ENCODE measurements around the gene PCDH9.
"Not testable (repeated sequence)": the region's sequence is repeated elsewhere in the genome, so short reads cannot be mapped to it uniquely, and the experiment has no call there.

Gene PCDH9

DNA sequence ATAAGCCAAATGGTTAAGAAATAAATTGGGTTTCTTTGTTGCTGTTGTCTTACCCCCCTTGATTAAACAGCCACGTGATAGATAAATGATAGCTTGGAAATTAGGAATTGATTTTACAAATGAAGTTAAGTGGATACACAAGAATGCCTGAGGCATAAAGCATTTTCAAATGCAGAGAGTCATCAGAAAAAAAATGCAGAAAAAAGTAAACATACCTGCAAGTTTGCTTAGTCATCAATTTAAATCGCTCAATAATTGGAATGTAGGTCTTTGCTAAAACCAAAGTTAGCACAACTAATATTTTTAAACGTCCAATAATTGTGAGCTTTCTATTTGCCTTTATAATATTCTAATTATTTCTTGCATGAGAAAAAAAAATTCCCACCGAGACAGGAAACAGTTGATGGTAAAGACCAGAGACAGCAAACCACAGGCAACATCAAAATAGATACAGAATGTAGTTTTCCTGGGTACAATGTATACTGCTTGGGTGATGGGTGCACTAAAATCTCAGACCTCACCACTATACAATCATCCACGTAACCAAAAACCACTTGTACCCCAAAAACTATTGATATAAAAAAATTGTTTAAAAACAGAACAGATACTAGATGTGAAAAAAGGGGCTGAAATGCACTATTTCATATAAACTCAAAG, 924.0 kb downstream of the PCDH9 start:
- no peak for DNase-seq (ENCODE audit: extremely low read depth, low read depth)
- TF ChIP-seq, protein P1, sequence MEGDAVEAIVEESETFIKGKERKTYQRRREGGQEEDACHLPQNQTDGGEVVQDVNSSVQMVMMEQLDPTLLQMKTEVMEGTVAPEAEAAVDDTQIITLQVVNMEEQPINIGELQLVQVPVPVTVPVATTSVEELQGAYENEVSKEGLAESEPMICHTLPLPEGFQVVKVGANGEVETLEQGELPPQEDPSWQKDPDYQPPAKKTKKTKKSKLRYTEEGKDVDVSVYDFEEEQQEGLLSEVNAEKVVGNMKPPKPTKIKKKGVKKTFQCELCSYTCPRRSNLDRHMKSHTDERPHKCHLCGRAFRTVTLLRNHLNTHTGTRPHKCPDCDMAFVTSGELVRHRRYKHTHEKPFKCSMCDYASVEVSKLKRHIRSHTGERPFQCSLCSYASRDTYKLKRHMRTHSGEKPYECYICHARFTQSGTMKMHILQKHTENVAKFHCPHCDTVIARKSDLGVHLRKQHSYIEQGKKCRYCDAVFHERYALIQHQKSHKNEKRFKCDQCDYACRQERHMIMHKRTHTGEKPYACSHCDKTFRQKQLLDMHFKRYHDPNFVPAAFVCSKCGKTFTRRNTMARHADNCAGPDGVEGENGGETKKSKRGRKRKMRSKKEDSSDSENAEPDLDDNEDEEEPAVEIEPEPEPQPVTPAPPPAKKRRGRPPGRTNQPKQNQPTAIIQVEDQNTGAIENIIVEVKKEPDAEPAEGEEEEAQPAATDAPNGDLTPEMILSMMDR (IDR thresholded peaks at IDR 0.05; ENCODE audit: low read depth, low read length, missing control alignments) = no peak
- no peak overlapping the region for H3K4me3 ChIP-seq (replicated peaks; ENCODE audit: low read depth, low read length)

DNA sequence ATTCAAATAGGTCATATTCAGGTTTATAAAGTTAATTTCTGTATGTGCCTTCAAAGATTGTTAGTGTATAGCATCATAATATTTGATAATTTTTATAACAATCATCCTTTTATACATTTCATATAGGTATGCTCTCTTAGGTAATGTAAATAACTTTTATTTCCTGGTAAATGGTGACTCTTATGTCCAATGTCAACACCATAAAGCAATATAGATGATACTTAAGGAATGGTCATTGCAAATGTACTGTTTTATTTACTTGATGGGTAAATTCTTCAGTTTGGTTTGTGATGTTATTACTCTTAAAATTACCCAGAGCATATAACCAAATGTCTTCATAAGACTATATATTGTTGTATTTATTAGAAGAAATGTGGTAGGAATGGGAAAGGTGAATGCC, 928.7 kb downstream of the PCDH9 start:
- no peak for DNase-seq (ENCODE audit: extremely low read depth, low read depth)
- H3K4me3 ChIP-seq (replicated peaks; ENCODE audit: low read depth, low read length) = no peak overlapping the region
- TF ChIP-seq, protein P1 (IDR thresholded peaks at IDR 0.05; ENCODE audit: low read depth, low read length, missing control alignments) = no peak

DNA sequence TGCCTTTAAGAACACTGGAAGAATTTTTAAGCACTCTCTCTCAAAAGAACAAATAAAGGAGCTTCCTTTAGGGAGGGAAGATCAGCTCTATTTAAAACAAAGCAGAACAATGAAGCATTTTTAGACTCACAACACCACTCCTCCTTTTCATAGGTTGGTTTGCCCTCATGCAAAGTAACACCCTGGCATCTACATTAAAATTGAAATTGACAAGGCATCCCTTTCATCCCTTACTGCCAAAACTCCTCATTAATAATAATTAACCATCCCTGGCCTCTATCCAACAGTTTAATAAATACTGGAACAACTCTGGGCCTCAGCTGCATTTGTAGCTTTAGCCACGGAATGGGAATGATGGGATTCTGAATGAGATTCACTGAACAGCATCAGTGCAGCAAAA, 929.1 kb downstream of the PCDH9 start:
- DNase-seq (ENCODE audit: extremely low read depth, low read depth) = no peak
- TF ChIP-seq, protein P1 (IDR thresholded peaks at IDR 0.05; ENCODE audit: low read depth, low read length, missing control alignments) = no peak

DNA sequence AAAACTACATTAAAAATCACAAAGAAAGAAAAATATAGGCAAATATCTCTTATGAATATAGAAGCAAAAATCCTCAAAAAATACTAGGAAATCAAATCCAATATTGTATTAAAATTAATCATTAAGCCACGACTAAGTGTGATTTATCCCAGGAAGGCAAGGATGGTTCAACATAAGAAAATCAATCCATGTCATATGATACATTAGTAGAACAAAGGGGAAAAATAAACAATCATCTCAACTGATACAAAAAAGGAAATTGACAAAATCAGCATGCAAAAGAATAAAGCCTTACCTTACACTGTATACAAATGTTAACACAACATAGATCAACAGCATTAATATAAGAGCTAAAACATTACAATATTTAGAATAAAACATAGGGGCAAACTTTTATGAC, 933.3 kb downstream of the PCDH9 start:
- DNase-seq (ENCODE audit: extremely low read depth, low read depth) = no peak
- TF ChIP-seq, protein P1 (IDR thresholded peaks at IDR 0.05; ENCODE audit: low read depth, low read length, missing control alignments) = no peak
- H3K4me3 ChIP-seq (replicated peaks; ENCODE audit: low read depth, low read length) = no peak overlapping the region

More for the DNA sequence above, 929.1 kb downstream of the PCDH9 start:
- H3K4me3 ChIP-seq (replicated peaks; ENCODE audit: low read depth, low read length) = no peak overlapping the region

DNA sequence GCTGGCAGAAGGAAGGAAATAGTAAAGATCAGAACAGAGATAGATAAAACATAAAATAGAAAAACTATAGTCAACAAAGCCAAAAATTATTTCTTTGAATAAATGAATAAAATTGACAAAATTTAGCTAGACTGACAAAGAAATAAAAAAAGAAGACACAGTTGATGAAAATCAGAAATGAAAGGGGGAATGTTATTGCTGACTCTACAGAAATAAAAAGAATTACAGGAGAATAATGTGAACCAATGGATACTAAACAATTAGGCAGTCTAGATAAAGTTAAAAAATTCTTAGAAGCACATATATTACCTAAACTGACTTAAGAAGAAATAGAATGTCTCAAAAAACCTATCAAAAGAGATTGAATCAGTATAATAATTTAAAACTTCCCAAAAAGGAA, 933.8 kb downstream of the PCDH9 start:
- TF ChIP-seq, protein P1 (IDR thresholded peaks at IDR 0.05; ENCODE audit: low read depth, low read length, missing control alignments) = no peak
- DNase-seq (ENCODE audit: extremely low read depth, low read depth) = no peak
- H3K4me3 ChIP-seq (replicated peaks; ENCODE audit: low read depth, low read length) = no peak overlapping the region

DNA sequence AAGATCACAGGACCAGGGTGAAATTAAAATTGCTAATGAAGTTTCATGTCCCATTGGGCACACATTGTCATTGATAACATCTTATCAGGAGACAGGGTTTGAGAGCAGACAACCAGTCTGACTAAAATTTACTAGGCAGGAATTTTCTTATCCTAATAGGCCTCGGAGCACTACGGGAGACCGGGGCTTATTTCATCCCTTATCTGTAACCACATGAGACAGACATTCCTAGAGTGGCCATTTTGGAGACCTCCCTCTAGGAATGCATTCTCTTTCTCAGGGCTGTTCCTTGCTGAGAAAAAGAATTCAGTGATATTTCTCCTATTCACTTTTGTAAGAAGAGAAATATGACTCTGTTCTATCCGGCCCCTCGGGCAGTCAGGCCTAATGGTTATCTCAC, 943.3 kb downstream of the PCDH9 start:
- not testable (repeated sequence) for DNase-seq (ENCODE audit: extremely low read depth, low read depth); H3K4me3 ChIP-seq (replicated peaks; ENCODE audit: low read depth, low read length)

DNA sequence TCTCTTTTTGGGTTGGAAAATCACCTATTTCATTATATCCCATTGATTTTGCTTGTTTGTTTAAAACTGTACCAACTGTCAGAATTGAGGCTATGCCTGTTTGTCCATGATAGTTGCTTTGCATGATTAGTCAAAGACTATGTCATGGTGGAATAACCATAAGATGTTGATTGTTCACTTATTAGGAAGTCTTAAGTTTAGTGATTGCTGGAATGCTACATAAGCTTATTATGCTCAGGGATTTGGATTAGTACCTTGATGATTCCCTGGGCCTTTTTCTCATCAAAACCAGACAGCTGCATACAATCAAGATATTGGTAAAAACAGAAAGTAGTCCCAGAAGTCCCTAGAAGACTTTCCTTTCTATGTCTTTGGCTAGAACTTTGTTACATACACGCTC, 954.7 kb downstream of the PCDH9 start:
- no peak for DNase-seq (ENCODE audit: extremely low read depth, low read depth)
- TF ChIP-seq, protein P1 (IDR thresholded peaks at IDR 0.05; ENCODE audit: low read depth, low read length, missing control alignments) = no peak
- no peak overlapping the region for H3K4me3 ChIP-seq (replicated peaks; ENCODE audit: low read depth, low read length)

Measured in HFF-Myc (cell line).